Ascending aorta (tissue), 2 donors: ENCODE measurements around the gene TNFSF12. TPM values are rescaled to one million over a fixed set of nuclear protein-coding genes. Genes with fewer than 3 reads are reported as not detected.

Experiments
- DNase-seq, 2 donors: peaks; one replicate each; pipeline ENCODE4 v3.0.0-alpha.2; 2019; ENCODE audit warnings: low spot score in 2 of 2
- H3K27ac ChIP-seq, 2 donors: fragments of 200-600 bp; sonication (generic); one replicate each; pipeline ENCODE4 v1.5.1; 2016 to 2017; ENCODE audit warnings: mild to moderate bottlenecking in 1 of 2
- H3K27me3 ChIP-seq: fragments of 200-600 bp; sonication (generic); one replicate; pipeline ENCODE4 v1.5.1; 2017
- H3K36me3 ChIP-seq, 2 donors: fragments of 200-600 bp; sonication (generic); one replicate each; pipeline ENCODE4 v1.5.1; 2016
- H3K4me1 ChIP-seq, 2 donors: fragments of 200-600 bp; sonication (generic); one replicate each; pipeline ENCODE4 v1.5.1; 2016 to 2017; ENCODE audit warnings: mild to moderate bottlenecking in 1 of 2
- H3K4me3 ChIP-seq, 2 donors: fragments of 200-600 bp; sonication (generic); one replicate each; pipeline ENCODE4 v1.5.1; 2016 to 2017; ENCODE audit warnings: mild to moderate bottlenecking in 1 of 2
- H3K9me3 ChIP-seq, 2 donors: fragments of 200-600 bp; sonication (generic); one replicate each; pipeline ENCODE4 v1.5.1; 2016
- intact Hi-C: fragments of 100-400 bp; cut with DNase I; formaldehyde crosslinking; loops from one replicate; pipeline ENCODE4 v1.15.1; 2023
- total RNA-seq: library from RNA; depleted of rRNA; stranded (reverse); fragments of >200 nt; gene quantifications from one replicate; pipeline ENCODE4 v1.1.0, GENCODE V29; 2016
- TF ChIP-seq, protein P1 (sequence below), 3 experiments: fragments of 200-600 bp in 2 of 3; fragments of 450-650 bp in 1 of 3; sonication (generic) in 2 of 3; IDR thresholded peaks; one replicate each; pipeline ENCODE4 v1.5.1; 2016 to 2019; ENCODE audit warnings: antibody characterized with exemption in 3 of 3, mild to moderate bottlenecking in 1 of 3, moderate library complexity in 1 of 3

TNFSF12 gene
- total RNA-seq, 1 donor from 2014 or later = 88.6 TPM

DNA sequence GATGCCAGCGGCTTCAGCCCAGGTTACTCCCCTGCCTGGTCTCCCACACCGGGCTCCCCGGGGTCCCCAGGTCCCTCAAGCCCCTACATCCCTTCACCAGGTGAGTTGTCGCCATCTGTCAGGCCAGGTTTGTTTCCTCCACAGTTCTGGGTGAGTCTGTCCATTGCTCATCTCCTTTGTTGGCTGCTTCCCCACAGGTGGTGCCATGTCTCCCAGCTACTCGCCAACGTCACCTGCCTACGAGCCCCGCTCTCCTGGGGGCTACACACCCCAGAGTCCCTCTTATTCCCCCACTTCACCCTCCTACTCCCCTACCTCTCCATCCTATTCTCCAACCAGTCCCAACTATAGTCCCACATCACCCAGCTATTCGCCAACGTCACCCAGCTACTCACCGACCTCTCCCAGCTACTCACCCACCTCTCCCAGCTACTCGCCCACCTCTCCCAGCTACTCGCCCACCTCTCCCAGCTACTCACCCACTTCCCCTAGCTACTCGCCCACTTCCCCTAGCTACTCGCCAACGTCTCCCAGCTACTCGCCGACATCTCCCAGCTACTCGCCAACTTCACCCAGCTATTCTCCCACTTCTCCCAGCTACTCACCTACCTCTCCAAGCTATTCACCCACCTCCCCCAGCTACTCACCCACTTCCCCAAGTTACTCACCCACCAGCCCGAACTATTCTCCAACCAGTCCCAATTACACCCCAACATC, 35.9 kb upstream of the TNFSF12 start:
- Histone ChIP-seq H3K4me1 (no peaks in the 10 kb centered on the region), H3K27ac (no peak overlapping the region), H3K9me3 (no peaks in the 10 kb centered on the region), H3K27me3 (no peaks in the 10 kb centered on the region), H3K36me3 (peaks cover 63 to 65% of the 10 kb centered on the region in 2 donors), H3K4me3 (no peak overlapping the region)
- no peak for DNase-seq
- TF ChIP-seq, protein P1, sequence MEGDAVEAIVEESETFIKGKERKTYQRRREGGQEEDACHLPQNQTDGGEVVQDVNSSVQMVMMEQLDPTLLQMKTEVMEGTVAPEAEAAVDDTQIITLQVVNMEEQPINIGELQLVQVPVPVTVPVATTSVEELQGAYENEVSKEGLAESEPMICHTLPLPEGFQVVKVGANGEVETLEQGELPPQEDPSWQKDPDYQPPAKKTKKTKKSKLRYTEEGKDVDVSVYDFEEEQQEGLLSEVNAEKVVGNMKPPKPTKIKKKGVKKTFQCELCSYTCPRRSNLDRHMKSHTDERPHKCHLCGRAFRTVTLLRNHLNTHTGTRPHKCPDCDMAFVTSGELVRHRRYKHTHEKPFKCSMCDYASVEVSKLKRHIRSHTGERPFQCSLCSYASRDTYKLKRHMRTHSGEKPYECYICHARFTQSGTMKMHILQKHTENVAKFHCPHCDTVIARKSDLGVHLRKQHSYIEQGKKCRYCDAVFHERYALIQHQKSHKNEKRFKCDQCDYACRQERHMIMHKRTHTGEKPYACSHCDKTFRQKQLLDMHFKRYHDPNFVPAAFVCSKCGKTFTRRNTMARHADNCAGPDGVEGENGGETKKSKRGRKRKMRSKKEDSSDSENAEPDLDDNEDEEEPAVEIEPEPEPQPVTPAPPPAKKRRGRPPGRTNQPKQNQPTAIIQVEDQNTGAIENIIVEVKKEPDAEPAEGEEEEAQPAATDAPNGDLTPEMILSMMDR (IDR thresholded peaks at IDR 0.05) = no peak
- intact Hi-C loops = no loop called here

- Histone ChIP-seq H3K4me1 (no peaks in the 10 kb centered on the region), H3K9me3 (no peaks in the 10 kb centered on the region), H3K4me3 (no peak overlapping the region), H3K27me3 (no peaks in the 10 kb centered on the region), H3K27ac (no peak overlapping the region), H3K36me3 (peaks cover 53 to 56% of the 10 kb centered on the region in 2 donors)
- TF ChIP-seq, protein P1 (IDR thresholded peaks at IDR 0.05) = no peak
- no peak for DNase-seq
- intact Hi-C loops = loop anchor here (1.0 to 2.0 kb wide), 2 partner anchors 47 to 75 kb away; partner anchors contain the start of gene SENP3
These were observed 34.9 kb upstream of the TNFSF12 start for GRCh38 chr17:7513850-7514419.

- H3K27ac ChIP-seq = peak overlapping the region in 1 of 2 donors; percentile 18
- intact Hi-C loops = loop anchor here (2.0 to 5.0 kb wide), 2 partner anchors 73 to 171 kb away; partner anchors contain the start of genes TP53 and WRAP53
- no peaks in the 10 kb centered on the region for H3K4me1 ChIP-seq
- TF ChIP-seq, protein P1 (IDR thresholded peaks at IDR 0.05) = no peak
- H3K4me3 ChIP-seq = no peak overlapping the region
- no peaks in the 10 kb centered on the region for H3K27me3 ChIP-seq
- peaks cover 32 to 36% of the 10 kb centered on the region in 2 donors for H3K36me3 ChIP-seq
- no peak for DNase-seq
- H3K9me3 ChIP-seq = no peaks in the 10 kb centered on the region
These were observed 32.8 kb upstream of the TNFSF12 start for GRCh38 chr17:7515911-7516610.

DNA sequence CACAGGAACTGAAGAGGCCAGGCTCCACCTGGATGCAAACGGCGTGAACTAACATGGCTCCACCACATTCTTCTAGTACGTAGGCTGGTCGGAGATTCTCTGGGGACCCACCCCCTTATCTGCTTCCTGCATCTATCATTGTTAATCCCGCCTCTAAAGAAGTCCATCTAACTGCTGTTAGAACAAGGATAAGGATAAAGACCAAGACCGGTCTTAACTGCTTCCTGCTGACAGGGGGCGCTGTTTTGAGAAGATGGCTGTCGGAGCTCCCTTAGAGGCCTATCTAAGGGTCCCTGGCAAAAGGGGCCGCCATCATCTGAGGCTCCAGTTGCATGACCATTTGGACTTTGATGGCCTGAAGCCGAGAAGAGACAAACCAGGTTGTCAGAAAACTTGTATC, 25.8 kb upstream of the TNFSF12 start:
- no peaks in the 10 kb centered on the region for H3K4me1 ChIP-seq
- no peaks in the 10 kb centered on the region for H3K27me3 ChIP-seq
- H3K27ac ChIP-seq = no peak overlapping the region
- intact Hi-C loops = no loop called here
- DNase-seq = no peak
- TF ChIP-seq, protein P1 (IDR thresholded peaks at IDR 0.05) = peak; percentile 31 to 47 (median 32)
- no peaks in the 10 kb centered on the region for H3K36me3 ChIP-seq
- H3K9me3 ChIP-seq = no peaks in the 10 kb centered on the region
- H3K4me3 ChIP-seq = no peak overlapping the region

DNA sequence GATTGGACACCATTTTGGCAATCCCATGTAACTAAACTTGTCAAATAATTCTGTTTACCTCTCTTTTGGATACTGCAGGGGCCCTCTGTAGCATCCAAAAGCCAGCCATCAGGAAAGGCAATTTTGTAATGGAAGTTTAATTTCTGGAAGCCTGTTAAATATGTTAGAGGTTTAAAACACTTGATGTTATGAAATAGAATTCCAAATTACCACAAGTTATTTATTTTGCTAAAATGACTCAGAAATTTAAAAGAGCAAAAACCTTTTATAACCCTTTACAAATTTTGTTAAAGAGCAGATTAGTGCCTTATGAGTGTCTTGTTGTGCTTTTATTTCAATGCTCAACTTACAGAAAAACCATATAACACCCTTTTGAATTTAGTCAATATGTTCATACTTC, 20.0 kb upstream of the TNFSF12 start:
- Histone ChIP-seq H3K9me3 (peaks cover 4 to 13% of the 10 kb centered on the region in 2 donors), H3K27ac (no peak overlapping the region), H3K27me3 (no peaks in the 10 kb centered on the region), H3K4me1 (no peaks in the 10 kb centered on the region), H3K36me3 (no peaks in the 10 kb centered on the region), H3K4me3 (no peak overlapping the region)
- TF ChIP-seq, protein P1 (IDR thresholded peaks at IDR 0.05) = no peak
- intact Hi-C loops = no loop called here
- no peak for DNase-seq
